ENCODE measurements around the gene GCGR. TPM values are rescaled to one million over a fixed set of nuclear protein-coding genes. Genes with fewer than 3 reads are reported as not detected.

GCGR gene
- total RNA-seq, 3 donors from 2014 or later (not counting 1 experiment from before 2014, with no cell fraction given): not detected

- H3K4me1 Mint-ChIP-seq: peaks cover 4 to 5% of the 10 kb centered on the region in 2 donors
- 96% methylated on average over 16 of the region's 16 CpGs for WGBS (ENCODE audit: insufficient coverage)
- H3K36me3 Mint-ChIP-seq: no peaks in the 10 kb centered on the region
- DNase-seq (no peak), ATAC-seq (no peak)
- Histone ChIP-seq H3K36me3 (ENCODE audit: control insufficient read depth, insufficient read depth, low read length) (peaks cover 58% of the 10 kb centered on the region), H3K9me3 (ENCODE audit: control insufficient read depth, insufficient read depth, low read length) (no peaks in the 10 kb centered on the region), H3K27ac (ENCODE audit: low read length) (no peak overlapping the region), H3K27me3 (ENCODE audit: control insufficient read depth, insufficient read depth, low read length) (no peaks in the 10 kb centered on the region), H3K4me1 (ENCODE audit: control insufficient read depth, insufficient read depth, low read length) (no peaks in the 10 kb centered on the region), H3K4me3 (ENCODE audit: low read length) (no peak overlapping the region)
- no peaks in the 10 kb centered on the region for H3K9me3 Mint-ChIP-seq
- H3K27me3 Mint-ChIP-seq (ENCODE audit: low read depth in 2 of 2): no peaks in the 10 kb centered on the region
- no peak overlapping the region for H3K4me3 Mint-ChIP-seq
- no peak for TF ChIP-seq CTCF (IDR thresholded peaks at IDR 0.05)
- intact Hi-C loops (cut with micrococcal nuclease): no loop called here
- H3K27ac Mint-ChIP-seq: no peak overlapping the region
Observed at GRCh38 chr17:81851423-81851822, 47.5 kb downstream of the GCGR start.

GRCh38 chr17:81852237-81852636 is 48.3 kb downstream of the GCGR start:
- DNase-seq (no peak), ATAC-seq (no peak)
- intact Hi-C loops (cut with micrococcal nuclease): no loop called here
- peaks cover 4 to 5% of the 10 kb centered on the region in 2 donors for H3K4me1 Mint-ChIP-seq
- H3K27ac Mint-ChIP-seq: peak overlapping the region in 1 of 2 donors; percentile 16
- no peaks in the 10 kb centered on the region for H3K9me3 ChIP-seq (ENCODE audit: control insufficient read depth, insufficient read depth, low read length)
- peaks cover 50% of the 10 kb centered on the region for H3K36me3 ChIP-seq (ENCODE audit: control insufficient read depth, insufficient read depth, low read length)
- no peaks in the 10 kb centered on the region for H3K36me3 Mint-ChIP-seq
- no peaks in the 10 kb centered on the region for H3K27me3 Mint-ChIP-seq (ENCODE audit: low read depth in 2 of 2)
- no peaks in the 10 kb centered on the region for H3K27me3 ChIP-seq (ENCODE audit: control insufficient read depth, insufficient read depth, low read length)
- 97% methylated on average over 12 of the region's 12 CpGs for WGBS (ENCODE audit: insufficient coverage)
- H3K4me3 Mint-ChIP-seq: no peak overlapping the region
- H3K4me3 ChIP-seq (ENCODE audit: low read length): no peak overlapping the region
- no peaks in the 10 kb centered on the region for H3K9me3 Mint-ChIP-seq
- TF ChIP-seq CTCF (IDR thresholded peaks at IDR 0.05): no peak
- no peak overlapping the region for H3K27ac ChIP-seq (ENCODE audit: low read length)
- H3K4me1 ChIP-seq (ENCODE audit: control insufficient read depth, insufficient read depth, low read length): no peaks in the 10 kb centered on the region

- Histone ChIP-seq H3K9me3 (ENCODE audit: control insufficient read depth, insufficient read depth, low read length) (no peaks in the 10 kb centered on the region), H3K36me3 (ENCODE audit: control insufficient read depth, insufficient read depth, low read length) (peaks cover 52% of the 10 kb centered on the region), H3K27me3 (ENCODE audit: control insufficient read depth, insufficient read depth, low read length) (no peaks in the 10 kb centered on the region), H3K4me3 (ENCODE audit: low read length) (no peak overlapping the region), H3K4me1 (ENCODE audit: control insufficient read depth, insufficient read depth, low read length) (peaks cover 21% of the 10 kb centered on the region), H3K27ac (ENCODE audit: low read length) (no peak overlapping the region)
- WGBS (ENCODE audit: insufficient coverage): 95% methylated on average over 29 of the region's 29 CpGs
- no peak for ATAC-seq
- TF ChIP-seq CTCF (IDR thresholded peaks at IDR 0.05): no peak
- H3K27ac Mint-ChIP-seq: no peak overlapping the region
- peak in 1 of 2 donors; percentile 34 for DNase-seq
- no peak overlapping the region for H3K4me3 Mint-ChIP-seq
- no peaks in the 10 kb centered on the region for H3K36me3 Mint-ChIP-seq
- intact Hi-C loops (cut with micrococcal nuclease): no loop called here
- H3K9me3 Mint-ChIP-seq: no peaks in the 10 kb centered on the region
- H3K27me3 Mint-ChIP-seq (ENCODE audit: low read depth in 2 of 2): no peaks in the 10 kb centered on the region
- peaks cover 11 to 16% of the 10 kb centered on the region in 2 donors for H3K4me1 Mint-ChIP-seq
Observed at GRCh38 chr17:81854974-81855774, 51.2 kb downstream of the GCGR start.
